Small intestine (tissue), 7 donors: ENCODE results near the gene HFE. TPM values are rescaled to one million over a fixed set of nuclear protein-coding genes. Genes with fewer than 3 reads are reported as not detected.
"Not testable (repeated sequence)": the region's sequence is repeated elsewhere in the genome, so short reads cannot be mapped to it uniquely, and the experiment has no call there.

Source experiments
- DNase-seq, 2 donors: peaks; one replicate each; pipeline versions ENCODE4 v3.0.0 to v3.0.0-alpha.2; 2013
- FAIRE-seq: peaks from 2 replicates; lab custom pipeline; 2012; peaks lifted over from hg19 to GRCh38; lab: Jason Lieb, UNC
- H3K27ac ChIP-seq, 3 donors: one replicate each; pipeline ENCODE4 v1.5.1; 2013; ENCODE audit warnings: low read length in 2 of 3, mild to moderate bottlenecking in 2 of 3, control low read depth in 1 of 3, inconsistent platforms in 1 of 3, low read depth in 1 of 3, moderate library complexity in 1 of 3
- H3K27me3 ChIP-seq, 3 donors: one replicate each; pipeline ENCODE4 v1.6.1; 2013; ENCODE audit warnings: low read length in 3 of 3, inconsistent platforms in 1 of 3; ENCODE audit not compliant: control insufficient read depth in 3 of 3, insufficient read depth in 3 of 3
- H3K36me3 ChIP-seq, 3 donors: one replicate each; pipeline ENCODE4 v1.6.1; 2013; ENCODE audit warnings: low read length in 3 of 3, inconsistent platforms in 1 of 3, low read depth in 1 of 3, mild to moderate bottlenecking in 1 of 3, moderate library complexity in 1 of 3; ENCODE audit not compliant: control insufficient read depth in 3 of 3, insufficient read depth in 2 of 3
- H3K4me1 ChIP-seq, 3 donors: one replicate each; pipeline ENCODE4 v1.6.1; 2013; ENCODE audit warnings: low read length in 2 of 3, inconsistent platforms in 1 of 3, low read depth in 1 of 3, mild to moderate bottlenecking in 1 of 3, moderate library complexity in 1 of 3; ENCODE audit not compliant: control insufficient read depth in 3 of 3, insufficient read depth in 2 of 3
- H3K4me3 ChIP-seq, 3 donors: one replicate each; pipeline ENCODE4 v1.5.1; 2013; ENCODE audit warnings: low read length in 3 of 3, control low read depth in 1 of 3, inconsistent platforms in 1 of 3, low read depth in 1 of 3, mild to moderate bottlenecking in 1 of 3, moderate library complexity in 1 of 3
- H3K9me3 ChIP-seq, 2 donors: one replicate each; pipeline ENCODE4 v1.6.1; 2013; ENCODE audit warnings: low read depth in 1 of 2, low read length in 1 of 2; ENCODE audit not compliant: control insufficient read depth in 2 of 2, insufficient read depth in 1 of 2
- WGBS, 3 donors: extraction: QIAGEN DNeasy Blood & Tissue Kit; methylation state at CpG; one replicate each; pipeline ENCODE4 v1.1.7; 2013; 5-methylcytosine and 5-hydroxymethylcytosine counted together
- polyA plus RNA-seq, 4 donors: library from polyadenylated mRNA; stranded (reverse) in 3 of 4; unstranded in 1 of 4; fragments of 200-250 nt in 3 of 4; fragments of 120-200 nt in 1 of 4; gene quantifications; one replicate each; pipeline versions ENCODE4 v1.2.1 to v1.2.3, GENCODE V29; 2013
- donor health status: healthy with polysubstance abuse.
- donor health status: control.
- donor health status: control.
- donor health status: Bipolar disorder and iron deficiency.
- donor health status: healthy.

The HFE gene
- polyA plus RNA-seq, 4 donors: 0.67 to 16.1 (median 4.9) TPM

DNA sequence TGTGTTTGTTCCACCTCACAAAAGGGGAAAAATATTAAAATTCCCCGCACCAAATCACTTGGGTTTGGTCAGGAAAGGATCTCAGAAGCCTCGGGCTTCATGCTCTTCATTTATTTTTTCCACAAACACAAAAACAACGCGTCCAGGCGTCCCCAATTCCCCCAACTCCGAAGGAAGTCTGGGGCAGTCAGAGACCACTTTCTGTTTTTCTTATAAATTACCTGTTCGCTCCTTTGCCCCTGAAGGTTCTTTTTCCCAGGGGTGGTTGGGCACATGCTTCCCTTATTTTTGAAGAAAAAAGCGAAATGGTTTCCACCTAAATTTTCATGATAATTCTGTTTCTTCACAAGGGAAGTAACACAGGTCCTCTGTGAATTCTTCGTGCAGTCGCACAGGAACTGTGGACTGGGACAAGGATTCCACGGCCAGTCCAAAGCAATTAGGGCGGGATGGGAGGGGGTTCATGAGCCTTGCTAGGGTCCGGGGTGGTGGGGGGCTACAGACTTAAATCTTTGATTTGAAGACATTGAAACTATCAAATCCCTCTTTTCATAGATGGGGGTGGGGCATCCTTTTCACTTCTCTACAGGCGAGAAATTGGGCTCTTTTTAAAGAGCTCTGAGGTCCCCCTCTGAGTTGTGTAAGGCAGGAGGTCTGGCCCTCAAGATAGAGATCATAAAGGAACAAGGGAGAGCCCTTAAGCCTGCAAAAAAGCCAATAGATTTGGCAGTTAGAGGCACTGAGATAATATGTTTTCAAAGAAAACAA is 30.5 kb upstream of the HFE start:
- peak overlapping the region; percentile 92 to 99 (median 98) for H3K27ac ChIP-seq
- H3K4me1 ChIP-seq: peaks cover 0 to 16% (median 0%) of the 10 kb centered on the region in 3 donors
- DNase-seq (peak; percentile 63 to 75), FAIRE-seq (no peak)
- no peaks in the 10 kb centered on the region for H3K9me3 ChIP-seq
- WGBS, 3 donors: 0 to 1% (median 1%) methylated on average over 14 of the region's 14 CpGs
- H3K4me3 ChIP-seq: peak overlapping the region; percentile 49 to 87 (median 83)
- no peaks in the 10 kb centered on the region for H3K36me3 ChIP-seq
- H3K27me3 ChIP-seq: no peaks in the 10 kb centered on the region

DNA sequence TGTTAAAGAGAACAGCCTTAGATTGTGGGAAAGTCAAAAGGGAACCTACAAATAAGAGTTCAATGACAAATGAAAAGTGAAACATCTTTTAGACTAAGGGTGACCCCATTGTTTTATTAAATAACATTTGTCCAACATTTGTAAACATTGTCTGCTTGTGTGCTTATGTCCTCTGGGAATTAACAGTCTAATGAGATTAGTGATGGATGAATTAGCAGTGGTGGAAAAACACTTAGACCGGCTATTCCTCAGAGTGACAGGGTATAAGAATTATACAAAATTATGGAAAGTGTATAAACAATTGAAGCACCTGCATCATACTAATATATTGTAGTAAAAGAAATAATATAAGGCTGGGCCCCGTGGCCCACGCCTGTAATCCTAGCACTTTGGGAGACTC is 29.3 kb upstream of the HFE start:
- peaks cover 0 to 16% (median 0%) of the 10 kb centered on the region in 3 donors for H3K4me1 ChIP-seq
- no peaks in the 10 kb centered on the region for H3K36me3 ChIP-seq
- FAIRE-seq (no peak), DNase-seq (no peak)
- H3K4me3 ChIP-seq: no peak overlapping the region
- WGBS, 3 donors: 93 to 99% (median 94%) methylated on average over 3 of the region's 3 CpGs
- no peaks in the 10 kb centered on the region for H3K27me3 ChIP-seq
- no peaks in the 10 kb centered on the region for H3K9me3 ChIP-seq
- no peak overlapping the region for H3K27ac ChIP-seq

DNA sequence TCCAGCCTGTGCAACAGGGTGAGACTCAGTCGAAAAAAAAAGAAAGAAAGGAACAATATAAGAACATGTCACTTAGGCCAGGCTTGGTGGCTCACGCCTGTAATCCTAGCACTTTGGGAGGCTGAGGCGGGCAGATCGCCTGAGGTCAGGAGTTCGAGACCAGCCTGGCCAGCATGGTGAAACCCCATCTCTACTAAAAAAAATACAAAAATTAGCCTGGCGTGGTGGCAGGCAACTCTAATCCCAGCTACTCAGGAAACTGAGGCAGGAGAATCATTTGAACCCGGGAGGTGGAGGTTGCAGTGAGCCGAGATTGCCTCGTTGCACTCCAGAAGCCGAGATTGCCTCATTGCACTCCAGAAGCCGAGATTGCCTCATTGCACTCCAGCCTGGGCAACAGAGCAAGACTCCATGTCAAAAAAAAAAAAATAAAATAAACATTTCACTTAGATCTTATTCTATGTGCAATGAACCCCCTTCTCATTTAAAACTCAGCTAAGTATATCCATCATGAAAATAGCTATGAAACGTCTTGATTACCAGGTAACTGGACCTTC is 28.7 kb upstream of the HFE start:
- WGBS, 3 donors: 96 to 98% (median 98%) methylated on average over 12 of the region's 12 CpGs
- peaks cover 0 to 16% (median 0%) of the 10 kb centered on the region in 3 donors for H3K4me1 ChIP-seq
- H3K9me3 ChIP-seq, DNase-seq, H3K4me3 ChIP-seq, H3K27ac ChIP-seq, H3K36me3 ChIP-seq, H3K27me3 ChIP-seq, FAIRE-seq: not testable (repeated sequence)

DNA sequence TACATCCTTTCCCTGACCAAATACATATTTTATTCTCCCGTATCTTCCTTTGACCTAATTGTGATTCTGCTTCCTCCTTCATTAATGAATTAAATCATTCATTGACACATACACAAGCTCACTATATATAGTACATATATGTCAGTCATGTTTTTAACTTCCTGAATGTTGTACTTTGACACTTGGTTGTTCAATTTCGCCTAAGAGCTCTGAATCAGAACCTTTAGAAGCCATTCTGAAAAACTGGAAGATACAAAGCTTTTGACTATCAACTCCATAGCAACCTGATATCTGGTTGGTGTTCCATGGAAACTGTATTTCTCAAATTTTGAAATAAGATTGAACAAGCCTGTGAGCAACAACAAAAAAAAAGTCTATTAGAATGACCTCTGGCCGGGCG is 27.3 kb upstream of the HFE start:
- peak; percentile 73 for FAIRE-seq
- H3K9me3 ChIP-seq: no peaks in the 10 kb centered on the region
- whole genome bisulfite sequencing, 3 donors: 33 to 74% (median 49%) methylated on average over 4 of the region's 4 CpGs
- peak; percentile 61 to 81 for DNase-seq
- H3K27ac ChIP-seq: peak overlapping the region in 1 of 3 donors; percentile 42
- no peaks in the 10 kb centered on the region for H3K27me3 ChIP-seq
- no peak overlapping the region for H3K4me3 ChIP-seq
- peaks cover 0 to 6% (median 0%) of the 10 kb centered on the region in 3 donors for H3K4me1 ChIP-seq
- no peaks in the 10 kb centered on the region for H3K36me3 ChIP-seq

DNA sequence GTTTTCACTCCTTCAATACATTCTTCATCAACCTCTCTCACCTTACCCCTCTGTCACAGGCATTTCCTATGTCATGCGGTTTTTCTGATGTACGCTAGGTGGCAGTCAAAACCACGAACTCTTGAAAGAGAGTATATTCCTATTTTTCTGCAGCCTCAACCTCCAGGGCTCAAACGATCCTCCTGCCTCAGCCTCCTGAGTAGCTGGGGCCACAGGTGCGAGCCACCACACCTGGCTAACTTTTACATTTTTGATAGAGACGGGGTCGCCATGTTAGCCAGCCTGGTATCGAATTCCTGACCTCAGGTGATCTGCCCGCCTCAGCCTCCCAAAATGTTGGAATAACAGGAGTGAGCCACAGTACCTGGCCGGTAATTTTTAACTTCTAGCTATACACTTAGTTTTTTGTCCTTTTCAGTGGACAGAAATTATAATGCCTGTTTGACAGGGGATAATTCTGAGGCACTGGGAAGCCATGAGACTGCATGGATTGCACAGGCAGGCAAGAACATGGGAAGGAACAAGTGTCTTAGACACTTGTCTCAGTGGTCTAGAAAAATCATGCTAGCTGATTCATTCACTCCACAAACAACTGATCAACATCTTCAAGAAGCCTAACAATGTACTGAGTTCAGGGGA is 22.5 kb upstream of the HFE start:
- peak; percentile 78 for FAIRE-seq
- H3K9me3 ChIP-seq: no peaks in the 10 kb centered on the region
- peaks cover 0 to 7% (median 3%) of the 10 kb centered on the region in 3 donors for H3K4me1 ChIP-seq
- H3K36me3 ChIP-seq: no peaks in the 10 kb centered on the region
- H3K27ac ChIP-seq: no peak overlapping the region
- no peak overlapping the region for H3K4me3 ChIP-seq
- 30 to 33% (median 31%) methylated on average over 10 of the region's 10 CpGs for WGBS, 3 donors
- DNase-seq: peak; percentile 63 to 69
- no peaks in the 10 kb centered on the region for H3K27me3 ChIP-seq

DNA sequence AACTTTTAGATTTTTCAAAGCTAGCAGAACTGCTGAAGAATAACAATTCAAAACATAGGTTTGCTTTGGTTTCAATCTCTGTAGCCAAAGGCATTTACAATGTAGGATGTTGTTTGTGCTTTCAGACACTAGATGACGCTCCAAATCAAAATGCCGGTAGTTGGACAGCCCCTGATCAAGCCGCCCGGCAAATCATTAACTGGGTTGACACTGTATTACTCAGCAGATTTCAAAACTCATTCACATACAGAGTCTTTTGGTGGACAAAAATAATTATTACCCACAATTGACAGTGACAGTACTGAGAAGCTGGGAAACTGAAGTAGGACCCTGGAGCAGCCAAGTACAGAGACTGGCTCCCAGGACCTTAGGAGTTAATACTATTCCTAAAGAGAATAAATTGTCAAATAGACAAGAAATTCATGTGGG is 21.3 kb upstream of the HFE start:
- Histone ChIP-seq H3K27ac (peak overlapping the region in 1 of 3 donors; percentile 17), H3K4me1 (peaks cover 0 to 4% (median 3%) of the 10 kb centered on the region in 3 donors), H3K9me3 (no peaks in the 10 kb centered on the region), H3K4me3 (no peak overlapping the region), H3K27me3 (no peaks in the 10 kb centered on the region), H3K36me3 (no peaks in the 10 kb centered on the region)
- no peak for FAIRE-seq
- DNase-seq: peak; percentile 93 to 94
- 0 to 1% (median 1%) methylated on average over 4 of the region's 4 CpGs for WGBS, 3 donors

DNA sequence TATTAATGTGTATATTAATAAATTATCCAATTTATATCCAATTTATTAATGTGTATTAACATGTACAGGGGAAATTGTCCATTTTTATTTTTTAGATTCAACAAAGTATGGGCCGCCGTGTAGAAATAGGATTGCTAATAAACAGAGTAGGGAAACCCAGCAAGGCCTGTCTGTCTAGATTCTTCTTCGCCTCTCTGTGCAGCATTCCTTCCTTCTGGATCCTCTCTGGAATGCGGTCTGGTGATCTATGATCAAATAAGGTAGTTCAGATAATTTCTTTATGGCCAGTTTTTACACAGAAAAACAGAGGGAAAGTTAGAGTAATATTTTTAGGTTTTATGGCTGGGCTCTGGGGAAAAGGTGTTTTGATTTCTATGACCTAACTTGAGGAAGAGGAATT is 19.9 kb upstream of the HFE start:
- no peaks in the 10 kb centered on the region for H3K9me3 ChIP-seq
- H3K27me3 ChIP-seq: no peaks in the 10 kb centered on the region
- no peaks in the 10 kb centered on the region for H3K36me3 ChIP-seq
- no peak for FAIRE-seq
- H3K27ac ChIP-seq: no peak overlapping the region
- WGBS, 3 donors: 55 to 70% (median 69%) methylated on average over 4 of the region's 4 CpGs
- H3K4me1 ChIP-seq: peaks cover 0 to 4% (median 3%) of the 10 kb centered on the region in 3 donors
- DNase-seq: no peak
- no peak overlapping the region for H3K4me3 ChIP-seq

DNA sequence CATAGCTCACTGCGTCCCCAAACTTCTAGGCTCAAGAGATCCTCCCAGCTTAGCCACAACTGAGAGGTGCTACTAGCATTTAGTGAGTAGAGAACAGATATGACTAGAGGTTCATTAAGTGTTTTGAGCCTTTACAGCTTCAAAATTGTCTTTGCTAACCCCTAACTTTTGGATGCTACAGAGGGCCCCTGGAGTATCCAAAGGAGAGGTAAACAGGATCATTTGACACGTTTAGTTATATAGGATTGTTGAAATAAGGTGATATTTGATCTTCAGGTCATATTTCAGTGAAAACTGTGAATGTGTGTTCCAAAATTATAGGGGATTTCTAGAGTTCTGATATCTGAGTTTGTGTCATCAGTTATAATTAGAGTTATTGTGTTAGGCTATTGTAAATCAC is 19.2 kb upstream of the HFE start:
- Histone ChIP-seq H3K4me3 (no peak overlapping the region), H3K27ac (no peak overlapping the region), H3K27me3 (no peaks in the 10 kb centered on the region), H3K4me1 (peaks cover 0 to 4% (median 3%) of the 10 kb centered on the region in 3 donors), H3K36me3 (no peaks in the 10 kb centered on the region), H3K9me3 (no peaks in the 10 kb centered on the region)
- FAIRE-seq (no peak), DNase-seq (no peak)
- 69 to 76% (median 72%) methylated on average over 2 of the region's 2 CpGs for WGBS, 3 donors
